GM18870 (cell line): Measurements from ENCODE around the gene IRAK2.

Experiments used
- ATAC-seq: cut with Tn5 transposase; IDR thresholded peaks from one replicate; pipeline ENCODE4 v1.9.1; 2021; ENCODE audit warnings: moderate library complexity; ENCODE audit not compliant: unreplicated experiment

Gene IRAK2

GRCh38 chr3:10223676-10224639, 59.2 kb downstream of the IRAK2 start:
- peak; percentile 72 for ATAC-seq

DNA sequence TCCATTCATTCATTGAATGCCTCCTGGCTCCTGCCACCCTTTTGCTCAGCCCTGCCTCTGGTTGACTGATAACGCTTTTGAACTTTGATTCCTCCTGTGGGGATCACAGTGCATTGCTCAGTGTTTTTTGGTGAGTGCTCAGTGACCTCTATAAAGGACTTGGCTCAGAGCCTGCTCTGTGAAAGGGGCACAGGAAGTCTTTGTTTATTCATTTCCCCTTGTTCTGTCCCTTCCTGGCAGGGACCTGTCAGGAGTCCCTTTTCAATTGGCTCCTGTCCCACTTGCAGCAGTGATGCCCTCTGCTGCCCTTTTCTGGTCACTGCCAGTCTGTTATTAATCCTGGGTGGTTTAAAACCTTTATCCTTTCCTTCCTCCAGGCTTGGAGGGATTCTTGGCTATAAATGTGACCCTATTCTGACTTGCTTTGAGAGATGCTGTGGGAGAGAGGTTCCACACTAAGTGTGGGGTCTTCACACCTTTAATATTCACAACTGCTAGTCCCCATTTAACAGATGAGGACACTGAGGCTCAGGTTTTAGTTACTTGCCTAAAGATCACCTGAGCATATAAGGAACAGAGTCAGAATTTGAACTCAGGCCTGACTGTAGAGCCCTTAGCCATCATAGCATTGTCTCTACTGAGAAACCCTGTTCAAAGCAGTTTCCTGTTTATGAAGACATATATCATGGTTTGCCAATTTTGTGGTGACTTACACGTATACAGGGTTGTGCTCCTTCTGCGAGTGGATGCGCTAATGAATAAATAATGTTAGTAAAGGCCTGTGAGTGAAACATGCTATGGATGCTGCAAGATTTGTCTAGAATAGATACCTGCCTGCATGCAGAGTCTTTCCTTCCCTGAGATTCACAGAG, 60.3 kb downstream of the IRAK2 start:
- peak; percentile 33 for ATAC-seq

DNA sequence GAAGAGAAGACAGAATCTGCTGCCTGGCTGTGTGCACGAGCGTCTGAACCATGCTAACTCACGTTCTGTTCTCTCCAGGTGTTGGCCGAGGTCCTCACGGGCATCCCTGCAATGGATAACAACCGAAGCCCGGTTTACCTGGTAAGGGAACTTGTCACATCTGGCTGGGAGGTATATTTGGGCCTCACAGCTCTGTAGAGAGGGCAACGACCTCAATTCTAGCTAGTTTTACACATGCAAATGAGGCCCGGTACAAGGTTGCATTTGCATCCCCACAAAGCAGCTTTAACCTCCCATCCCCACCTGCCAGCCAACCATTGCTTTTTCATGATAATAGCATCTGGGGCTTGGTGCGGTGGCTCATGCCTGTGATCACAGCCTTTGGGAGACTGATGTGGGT, 61.6 kb downstream of the IRAK2 start:
- ATAC-seq, result no peak

- ATAC-seq, result no peak
Observed at GRCh38 chr3:10228248-10228950, 63.7 kb downstream of the IRAK2 start.

DNA sequence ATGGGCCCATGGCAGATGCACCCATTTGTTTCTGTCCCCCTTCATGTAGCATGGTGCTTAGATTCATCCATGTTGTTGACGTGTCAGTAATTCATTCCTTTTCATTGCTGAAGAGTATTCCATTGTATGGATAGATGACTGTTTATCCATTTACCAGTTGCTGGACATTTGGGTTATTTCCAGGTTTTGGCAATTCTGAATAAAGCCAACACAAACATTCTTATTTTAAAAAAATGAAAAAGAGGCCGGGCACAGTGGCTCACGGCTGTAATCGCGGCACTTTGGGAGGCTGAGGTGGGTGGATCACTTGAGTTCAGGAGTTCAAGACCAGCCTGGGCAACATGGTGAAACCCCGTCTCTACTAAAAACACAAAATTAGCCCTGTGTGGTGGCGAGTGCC, 64.9 kb downstream of the IRAK2 start:
- ATAC-seq, result no peak

GRCh38 chr3:10232137-10232536, 67.4 kb downstream of the IRAK2 start:
- no peak for ATAC-seq

DNA sequence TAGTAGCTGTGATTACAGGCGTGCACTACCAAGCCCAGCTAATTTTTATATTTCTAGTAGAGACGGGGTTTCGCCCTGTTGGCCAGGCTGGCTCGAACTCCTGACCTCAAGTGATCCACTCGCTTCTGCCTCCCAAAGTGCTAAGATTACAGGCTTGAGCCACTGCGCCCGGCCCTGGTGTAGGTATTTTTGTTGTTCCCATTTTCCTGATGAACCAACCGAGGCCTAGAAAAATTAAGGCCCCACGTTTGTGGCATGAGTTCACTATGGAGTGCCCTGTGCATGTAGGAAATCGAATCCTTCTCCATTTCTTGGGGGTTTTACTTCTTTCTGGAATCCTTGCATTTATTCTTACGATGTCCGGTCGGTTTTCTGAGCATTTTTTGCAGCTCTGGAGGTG, 69.3 kb downstream of the IRAK2 start:
- no peak for ATAC-seq

DNA sequence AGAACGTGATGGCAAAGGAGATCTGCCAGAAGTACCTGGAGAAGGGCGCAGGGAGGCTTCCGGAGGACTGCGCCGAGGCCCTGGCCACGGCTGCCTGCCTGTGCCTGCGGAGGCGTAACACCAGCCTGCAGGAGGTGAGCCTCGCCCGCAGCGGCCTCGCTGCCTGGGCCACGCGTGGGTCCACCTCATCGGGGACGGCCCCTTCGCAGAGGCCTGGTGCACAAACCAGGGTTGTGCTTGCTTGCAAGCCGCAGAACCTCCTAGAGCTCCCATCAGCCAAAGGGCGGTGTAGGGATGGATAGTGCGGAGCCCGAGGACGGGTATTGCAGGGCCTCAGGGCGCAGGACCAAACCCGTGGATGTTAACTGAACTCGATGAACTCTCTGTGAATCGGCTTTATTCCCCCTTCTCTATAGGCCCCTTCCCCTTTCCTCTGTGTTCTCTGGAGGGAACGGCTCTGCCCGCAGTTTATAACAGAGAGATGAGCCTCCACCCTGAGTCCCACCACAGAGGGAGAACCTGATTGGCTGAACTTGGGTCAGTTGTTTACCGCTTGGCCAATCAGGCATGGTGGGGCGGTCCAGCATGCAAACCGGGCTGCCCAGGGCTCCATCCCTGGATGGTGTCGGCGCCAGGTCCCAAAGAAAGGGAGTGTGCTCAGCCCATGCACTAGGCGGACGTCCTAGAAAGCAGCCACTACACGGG, 70.0 kb downstream of the IRAK2 start:
- ATAC-seq, result no peak

GRCh38 chr3:10235551-10235950, 70.8 kb downstream of the IRAK2 start:
- no peak for ATAC-seq

DNA sequence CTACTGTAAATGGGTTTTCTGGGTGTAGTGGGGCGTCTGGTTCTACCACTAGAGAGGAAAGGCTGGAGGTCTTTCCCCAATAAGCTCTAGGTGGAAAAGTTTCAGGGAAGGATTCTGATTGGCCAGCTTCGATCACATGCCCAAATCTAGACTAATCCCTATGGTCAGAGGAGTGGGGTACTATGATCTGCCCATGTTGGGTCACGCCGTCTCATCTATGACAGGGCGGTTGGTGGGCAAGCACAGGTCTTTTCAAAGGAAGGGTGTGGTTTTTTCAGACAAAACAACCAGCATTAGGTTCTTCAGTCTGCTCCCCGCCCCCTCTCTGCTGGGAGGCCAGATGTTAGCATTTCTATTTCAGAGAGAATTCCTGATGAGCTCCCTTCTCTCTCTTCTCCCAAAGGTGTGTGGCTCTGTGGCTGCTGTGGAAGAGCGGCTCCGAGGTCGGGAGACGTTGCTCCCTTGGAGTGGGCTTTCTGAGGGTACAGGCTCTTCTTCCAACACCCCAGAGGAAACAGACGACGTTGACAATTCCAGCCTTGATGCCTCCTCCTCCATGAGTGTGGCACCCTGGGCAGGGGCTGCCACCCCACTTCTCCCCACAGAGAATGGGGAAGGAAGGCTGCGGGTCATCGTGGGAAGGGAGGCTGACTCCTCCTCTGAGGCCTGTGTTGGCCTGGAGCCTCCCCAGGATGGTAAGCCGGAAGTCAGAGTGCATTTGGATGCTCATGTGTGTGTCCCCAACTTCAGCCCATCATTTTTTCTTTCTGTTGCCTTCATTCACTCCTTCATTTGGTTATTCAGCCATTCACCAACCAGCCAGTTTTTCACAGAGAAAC, 73.8 kb downstream of the IRAK2 start:
- no peak for ATAC-seq

DNA sequence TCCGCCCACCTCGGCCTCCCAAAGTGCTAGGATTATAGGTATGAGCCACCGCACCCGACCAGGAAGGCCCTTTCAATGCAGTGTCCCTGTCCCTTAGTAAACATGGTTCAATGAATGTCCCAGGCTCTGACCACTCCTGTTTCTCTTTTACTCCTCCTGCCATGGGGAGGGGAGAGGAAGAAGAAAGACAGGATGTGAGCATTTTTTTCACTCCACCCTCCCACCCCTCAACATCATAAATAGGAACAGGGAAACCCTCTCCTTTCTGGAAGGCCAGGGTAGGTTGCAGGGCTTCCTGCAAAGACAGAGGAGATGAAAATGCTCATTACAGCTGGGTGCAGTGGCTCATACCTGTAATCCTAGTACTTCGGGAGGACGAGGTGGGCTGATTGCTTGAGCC, 76.1 kb downstream of the IRAK2 start:
- no peak for ATAC-seq

DNA sequence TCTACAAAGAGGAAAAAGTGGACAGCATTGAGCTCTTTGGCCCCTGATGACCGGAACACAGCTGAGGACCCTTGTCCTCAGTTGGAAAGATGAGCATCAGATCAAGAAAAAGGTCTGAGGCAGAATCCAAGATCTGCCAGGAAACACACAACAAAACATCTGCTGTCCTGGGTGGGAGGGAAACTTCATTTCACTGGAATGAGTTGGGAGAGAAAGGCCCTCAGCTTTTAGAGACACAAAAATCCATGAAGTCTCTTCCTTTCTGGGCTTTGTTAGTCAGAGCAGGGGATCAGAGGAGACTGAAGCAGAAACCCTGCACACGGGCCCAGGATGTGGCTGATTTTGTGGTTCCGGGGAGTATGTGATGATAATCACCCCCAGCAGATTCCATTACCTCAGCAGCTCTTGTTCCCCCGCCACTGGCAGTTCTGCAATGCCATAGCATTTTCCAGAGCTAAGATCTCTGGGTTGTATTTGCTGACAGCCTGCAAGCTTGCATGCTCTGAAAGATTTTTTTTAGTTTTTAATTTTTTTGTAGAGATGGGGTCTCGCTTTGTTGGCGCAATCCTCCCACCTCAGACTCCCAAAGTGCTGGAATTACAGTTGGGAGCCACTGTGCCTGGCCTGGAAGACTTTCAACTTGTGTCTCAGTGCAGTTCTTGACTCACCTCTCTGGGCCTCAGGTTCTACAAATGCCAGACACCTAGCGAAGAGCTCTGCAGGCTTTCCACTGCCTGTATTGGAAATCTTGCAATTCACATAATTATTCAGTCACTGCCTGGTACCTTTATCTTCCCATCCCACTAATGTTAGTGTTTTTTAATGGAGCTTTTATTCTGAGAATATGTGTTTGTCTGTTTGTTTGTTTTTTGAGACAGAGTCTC, 77.7 kb downstream of the IRAK2 start:
- ATAC-seq, result no peak

DNA sequence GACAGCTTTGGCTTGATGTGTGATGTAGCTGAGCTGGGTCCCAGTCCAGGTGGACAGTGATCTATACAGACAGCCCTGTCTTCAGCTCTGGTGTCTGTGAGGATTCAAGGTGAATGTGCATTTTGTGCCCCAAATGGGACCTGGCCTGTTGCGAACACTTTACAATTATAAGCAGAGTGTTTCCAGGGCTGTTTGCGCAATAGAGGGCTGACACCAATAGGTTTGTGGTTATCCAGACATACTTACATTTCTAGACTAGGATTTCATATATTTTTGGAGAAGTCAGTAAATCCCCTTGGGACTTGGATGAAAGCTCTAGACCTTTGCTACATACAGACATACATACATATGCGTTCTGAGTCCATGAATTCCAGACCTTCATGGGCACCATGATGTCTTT, 79.3 kb downstream of the IRAK2 start:
- no peak for ATAC-seq

DNA sequence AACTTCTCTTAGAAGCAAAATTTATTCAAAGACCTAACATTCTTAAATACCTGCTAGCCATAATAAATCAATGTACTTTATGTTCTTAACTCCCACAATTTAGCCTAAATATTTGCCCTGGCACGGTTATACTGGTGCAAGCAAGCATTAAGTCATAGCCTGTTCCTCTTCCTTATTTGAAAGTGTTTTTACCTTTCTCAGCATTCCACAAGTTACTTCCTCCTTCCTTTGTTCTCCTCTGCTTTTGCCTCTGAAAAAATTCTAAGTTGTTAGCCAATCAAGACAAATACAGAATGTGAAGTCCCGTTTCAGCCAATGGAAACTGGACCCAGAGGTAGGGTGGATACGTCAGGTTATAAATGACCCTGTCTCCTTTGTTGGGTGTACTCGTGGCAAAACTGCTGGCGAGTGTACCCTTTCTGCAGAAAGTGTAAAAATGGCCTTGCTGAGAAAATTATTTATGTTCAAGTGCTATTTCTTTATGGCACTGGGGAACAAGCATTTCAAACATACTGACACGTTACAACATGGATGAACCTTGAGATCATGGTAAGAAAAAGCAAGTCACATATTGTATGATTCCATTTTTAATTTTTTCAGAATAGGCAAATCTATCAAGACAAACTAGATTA, 80.5 kb downstream of the IRAK2 start:
- no peak for ATAC-seq

DNA sequence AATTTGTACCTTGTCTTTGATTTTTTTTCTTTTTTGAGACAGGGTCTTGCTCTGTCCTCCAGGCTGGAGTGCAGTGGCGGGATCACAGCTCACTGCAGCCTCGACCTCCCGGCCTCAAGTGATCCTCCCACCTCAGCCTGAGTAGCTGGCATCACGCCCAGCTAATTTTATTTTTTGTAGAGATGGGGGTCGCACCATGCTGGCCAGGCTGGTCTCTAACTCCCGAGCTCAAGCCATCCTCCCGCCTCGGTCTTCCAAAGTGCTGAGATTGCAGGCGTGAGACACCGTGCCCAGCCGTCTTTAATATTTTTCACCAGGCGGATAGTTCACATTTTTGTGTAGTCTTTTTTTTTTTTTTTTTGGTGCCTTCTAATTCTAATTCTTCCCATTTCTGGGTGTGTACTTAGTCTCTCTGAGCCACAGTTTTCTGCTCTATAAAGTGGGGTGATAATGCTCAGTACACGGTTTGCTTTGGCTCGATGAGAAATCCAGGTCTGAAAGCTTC, 83.0 kb downstream of the IRAK2 start:
- no peak for ATAC-seq

DNA sequence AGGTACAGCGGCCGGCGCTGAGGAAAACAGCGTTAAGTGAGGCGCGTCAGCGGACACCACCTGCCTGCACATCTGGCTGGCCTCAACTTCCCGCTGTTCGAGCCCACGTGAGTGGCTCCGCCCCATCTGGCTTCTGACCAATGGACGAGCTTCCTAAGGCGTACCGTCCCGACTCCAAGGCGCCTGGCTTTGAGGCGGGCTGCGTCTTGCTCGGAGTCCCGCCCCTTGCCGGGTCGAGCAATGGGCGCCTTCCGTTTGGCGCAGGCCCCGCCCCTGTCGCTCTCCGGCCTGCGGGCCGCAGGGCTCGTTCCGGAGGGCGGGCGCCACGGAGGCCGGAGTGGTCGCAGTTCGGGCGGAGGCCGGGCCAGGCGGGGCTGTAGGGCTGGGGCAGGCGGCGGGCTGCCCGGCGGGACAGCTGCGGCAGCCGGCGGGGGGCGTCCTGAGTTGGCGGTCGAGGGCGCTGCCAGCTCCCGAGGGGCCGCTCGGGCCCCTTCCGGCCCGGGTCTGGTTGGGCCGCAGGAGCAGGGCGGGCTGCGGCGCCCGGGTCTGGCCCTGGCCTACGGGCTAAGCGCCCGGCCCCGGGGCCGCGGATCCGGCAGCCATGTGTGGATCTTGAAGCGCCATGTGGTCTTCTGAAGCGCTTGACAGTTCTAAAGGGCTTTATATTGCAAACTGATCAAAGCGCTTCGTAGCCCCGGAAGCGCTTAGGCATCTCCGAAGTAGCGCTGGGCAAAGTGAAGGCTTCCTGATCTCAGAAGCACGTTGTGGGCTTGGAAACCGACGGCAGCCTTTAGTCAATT, 83.7 kb downstream of the IRAK2 start, which contains the start of gene TATDN2:
Gene TATDN2, plus strand, starts transcription at position 276 of the 800 bp plus-strand sequence. CDS start 742 bp downstream, outside the sequence.
- ATAC-seq, result peak; percentile 95
